Measurements from ENCODE around the gene DAAM1.
A peak's percentile ranks its signal among the peaks of the same experiment; 100 is the strongest.

DAAM1 gene

DNA sequence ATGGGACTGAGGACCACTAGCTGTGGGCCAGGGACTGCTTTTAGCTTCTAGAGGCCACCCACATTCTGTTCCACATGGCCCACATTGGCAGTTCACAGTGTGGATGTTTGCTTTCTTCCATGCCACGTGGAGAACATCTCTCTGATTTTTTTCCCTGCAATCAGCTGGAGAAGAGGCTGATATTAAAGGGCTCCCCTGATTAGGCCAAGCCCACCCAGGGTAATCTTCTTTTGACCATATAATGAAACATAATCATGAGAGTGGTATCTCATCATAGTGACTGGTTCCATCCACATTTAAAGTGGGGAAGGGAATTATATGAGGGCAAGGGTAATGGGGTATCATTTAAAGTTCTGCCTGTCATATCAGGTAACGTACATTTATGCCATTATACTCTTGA, 15.8 kb downstream of the DAAM1 start:
- in situ Hi-C loops (cut with HindIII; ENCODE audit: low sequenced_read_pairs), result no loop called here
- no peak for DNase-seq (ENCODE audit: low read depth, low spot score)
- H3K4me3 ChIP-seq (ENCODE audit: low read depth, low read length), result no peak overlapping the region
- no peak for TF ChIP-seq CTCF (IDR thresholded peaks at IDR 0.05; ENCODE audit: low read depth, low read length)

- no peak for TF ChIP-seq CTCF (IDR thresholded peaks at IDR 0.05; ENCODE audit: low read depth, low read length)
- no peak for DNase-seq (ENCODE audit: low read depth, low spot score)
- no peak overlapping the region for H3K4me3 ChIP-seq (ENCODE audit: low read depth, low read length)
- in situ Hi-C loops (cut with HindIII; ENCODE audit: low sequenced_read_pairs), result no loop called here
Measured at GRCh38 chr14:59206892-59207291, 18.4 kb downstream of the DAAM1 start.

GRCh38 chr14:59207506-59207933, 19.1 kb downstream of the DAAM1 start:
- in situ Hi-C loops (cut with HindIII; ENCODE audit: low sequenced_read_pairs), result no loop called here
- no peak for TF ChIP-seq CTCF (IDR thresholded peaks at IDR 0.05; ENCODE audit: low read depth, low read length)
- no peak overlapping the region for H3K4me3 ChIP-seq (ENCODE audit: low read depth, low read length)
- no peak for DNase-seq (ENCODE audit: low read depth, low spot score)

DNA sequence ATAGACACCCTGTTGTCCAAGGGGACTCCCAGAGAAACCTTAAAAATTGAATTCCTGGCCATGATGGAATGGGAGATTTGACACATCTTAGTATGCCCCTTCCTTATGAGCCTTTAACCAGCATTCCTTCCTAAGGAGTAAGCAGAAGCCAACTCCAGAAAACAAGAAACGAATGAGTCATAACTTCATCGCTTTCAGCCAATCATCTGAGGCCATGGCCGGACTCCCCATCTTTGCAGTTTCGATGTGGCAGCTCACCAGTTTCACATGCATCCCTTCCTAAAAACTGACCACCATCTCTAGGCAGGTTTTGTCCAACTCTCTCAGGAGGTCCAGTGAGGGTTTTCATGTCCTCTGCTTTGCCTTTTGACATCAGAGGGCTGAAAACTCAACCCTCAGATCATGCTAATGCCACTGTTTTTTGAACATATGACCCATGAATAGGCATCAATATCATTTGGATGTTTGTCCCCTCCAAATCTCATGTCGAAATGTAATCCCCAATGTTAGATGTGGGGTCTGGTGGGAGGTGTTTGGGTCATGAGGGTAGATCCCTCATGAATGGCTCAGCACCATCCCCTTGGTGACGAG, 19.9 kb downstream of the DAAM1 start:
- TF ChIP-seq CTCF (IDR thresholded peaks at IDR 0.05; ENCODE audit: low read depth, low read length), result no peak
- DNase-seq (ENCODE audit: low read depth, low spot score), result peak; percentile 52
- H3K4me3 ChIP-seq (ENCODE audit: low read depth, low read length), result no peak overlapping the region
- in situ Hi-C loops (cut with HindIII; ENCODE audit: low sequenced_read_pairs), result no loop called here

DNA sequence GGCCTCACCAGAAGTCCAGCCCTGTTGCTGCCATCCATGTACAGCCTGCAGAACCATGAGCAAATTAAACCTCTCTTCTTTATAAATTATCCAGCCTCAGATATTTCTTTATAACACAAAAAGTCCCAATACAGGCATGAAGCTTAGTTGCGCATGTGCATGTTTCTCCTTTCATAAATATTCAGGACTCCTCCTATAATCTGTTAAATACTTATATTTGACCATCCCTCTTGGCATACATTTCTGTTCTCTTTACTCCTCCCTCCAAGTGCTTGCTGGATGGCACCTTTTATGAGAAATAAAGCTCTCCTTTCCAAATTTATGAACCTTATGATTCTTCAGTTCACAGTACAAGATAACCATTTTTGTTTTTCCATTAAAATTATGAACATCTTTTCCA, 20.5 kb downstream of the DAAM1 start:
- no peak overlapping the region for H3K4me3 ChIP-seq (ENCODE audit: low read depth, low read length)
- DNase-seq (ENCODE audit: low read depth, low spot score), result no peak
- TF ChIP-seq CTCF (IDR thresholded peaks at IDR 0.05; ENCODE audit: low read depth, low read length), result no peak
- in situ Hi-C loops (cut with HindIII; ENCODE audit: low sequenced_read_pairs), result no loop called here

DNA sequence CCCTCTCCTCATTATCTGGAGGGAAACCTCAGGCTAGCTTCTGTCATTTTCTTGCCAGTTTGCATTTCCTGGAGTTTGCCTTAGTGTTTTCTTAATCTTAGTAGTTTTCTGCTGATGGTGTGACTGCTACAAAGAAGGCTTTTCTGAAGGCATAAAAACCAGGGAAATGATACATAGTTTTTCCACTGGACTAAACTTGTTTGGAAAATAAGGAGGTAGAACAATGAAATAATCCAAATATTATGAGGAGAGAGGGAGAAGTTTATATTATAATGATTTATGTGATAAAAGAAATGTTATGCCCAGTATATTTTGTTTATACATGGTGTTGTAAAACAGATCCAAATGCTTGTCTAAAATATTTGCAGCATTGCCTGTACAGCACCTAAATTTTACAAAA, 22.2 kb downstream of the DAAM1 start:
- H3K4me3 ChIP-seq (ENCODE audit: low read depth, low read length), result no peak overlapping the region
- no peak for DNase-seq (ENCODE audit: low read depth, low spot score)
- no peak for TF ChIP-seq CTCF (IDR thresholded peaks at IDR 0.05; ENCODE audit: low read depth, low read length)
- in situ Hi-C loops (cut with HindIII; ENCODE audit: low sequenced_read_pairs), result no loop called here
